ENCODE measurements around the gene FBN2.
"Not testable (repeated sequence)": the region's sequence is repeated elsewhere in the genome, so short reads cannot be mapped to it uniquely, and the experiment has no call there.

Gene FBN2

DNA sequence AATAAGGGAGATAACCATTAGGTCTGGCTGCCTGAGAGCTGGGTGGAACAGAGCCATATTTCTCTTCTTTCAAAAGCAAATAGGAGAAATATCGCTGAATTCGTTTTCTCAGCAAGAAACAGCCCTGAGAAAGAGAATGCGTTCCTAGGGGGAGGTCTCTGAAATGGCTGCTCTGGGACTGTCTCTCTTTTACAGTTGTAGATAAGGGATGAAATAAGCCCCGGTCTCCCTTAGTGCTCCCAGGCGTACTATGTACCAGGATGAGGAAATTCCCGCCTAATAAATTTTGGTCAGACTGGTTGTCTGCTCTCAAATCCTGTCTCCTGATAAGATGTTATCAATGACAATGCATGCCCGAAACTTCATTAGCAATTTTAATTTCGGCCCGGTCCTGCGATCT is 90.8 kb downstream of the FBN2 start:
- H3K4me1 ChIP-seq (ENCODE audit: insufficient read depth, low read length); H3K27me3 ChIP-seq (ENCODE audit: control insufficient read depth in 1 of 2, insufficient read depth in 2 of 2, low read length in 2 of 2); H3K9me3 ChIP-seq (ENCODE audit: low read length); H3K4me3 ChIP-seq (ENCODE audit: low read depth in 1 of 2, low read length in 2 of 2); H3K36me3 ChIP-seq (ENCODE audit: insufficient read depth, low read length); H3K9ac ChIP-seq (ENCODE audit: low read length); H3K27ac ChIP-seq (ENCODE audit: low read depth, low read length): not testable (repeated sequence)

DNA sequence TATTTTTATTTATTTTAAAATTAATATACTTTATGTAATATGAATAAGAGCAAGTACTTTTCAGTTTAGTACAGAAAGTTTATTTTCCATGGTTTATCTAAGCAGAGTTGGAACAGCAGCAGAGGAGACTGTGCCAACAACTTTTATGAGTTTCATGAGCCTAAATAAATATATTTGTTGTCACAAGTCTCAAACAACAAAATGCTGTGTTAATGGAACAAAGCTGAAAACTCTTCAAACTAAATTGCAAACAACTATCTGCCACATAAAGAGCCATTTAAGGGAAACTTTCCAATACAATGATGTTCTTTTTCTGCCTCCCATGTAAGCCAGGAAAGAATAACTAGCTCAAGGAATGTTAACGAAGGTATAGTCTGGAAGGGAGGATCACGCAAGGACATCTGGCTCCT is 96.1 kb downstream of the FBN2 start:
- Histone ChIP-seq H3K27me3 (ENCODE audit: control insufficient read depth in 1 of 2, insufficient read depth in 2 of 2, low read length in 2 of 2) (no peaks in the 10 kb centered on the region), H3K36me3 (ENCODE audit: insufficient read depth, low read length) (no peaks in the 10 kb centered on the region), H3K4me3 (ENCODE audit: low read depth in 1 of 2, low read length in 2 of 2) (no peak overlapping the region), H3K9me3 (ENCODE audit: low read length) (no peaks in the 10 kb centered on the region), H3K9ac (ENCODE audit: low read length) (no peak overlapping the region), H3K27ac (ENCODE audit: low read depth, low read length) (no peak overlapping the region), H3K4me1 (ENCODE audit: insufficient read depth, low read length) (peaks cover 8% of the 10 kb centered on the region)

DNA sequence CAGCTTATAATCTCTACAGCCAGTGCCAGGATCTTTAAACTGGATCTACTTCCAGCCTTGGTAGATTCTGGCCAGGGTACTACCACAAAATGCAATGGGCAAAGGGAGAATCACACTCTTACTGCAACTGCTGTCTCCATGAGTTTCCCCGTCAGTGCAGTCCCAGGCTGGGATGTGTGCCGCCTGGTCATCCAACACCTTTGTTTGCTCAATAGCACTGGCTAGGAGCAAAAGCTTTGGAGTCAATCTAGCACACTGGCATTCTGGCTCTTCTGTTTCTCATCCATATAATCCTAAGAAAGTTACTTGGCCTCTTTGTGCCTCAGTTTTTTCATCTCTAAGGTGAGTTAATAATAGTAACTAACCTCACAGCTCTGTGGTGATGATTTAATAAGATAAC is 96.9 kb downstream of the FBN2 start:
- Histone ChIP-seq H3K27me3 (ENCODE audit: control insufficient read depth in 1 of 2, insufficient read depth in 2 of 2, low read length in 2 of 2) (no peaks in the 10 kb centered on the region), H3K4me1 (ENCODE audit: insufficient read depth, low read length) (peaks cover 8% of the 10 kb centered on the region), H3K36me3 (ENCODE audit: insufficient read depth, low read length) (no peaks in the 10 kb centered on the region), H3K9me3 (ENCODE audit: low read length) (no peaks in the 10 kb centered on the region), H3K9ac (ENCODE audit: low read length) (no peak overlapping the region), H3K4me3 (ENCODE audit: low read depth in 1 of 2, low read length in 2 of 2) (no peak overlapping the region), H3K27ac (ENCODE audit: low read depth, low read length) (no peak overlapping the region)

DNA sequence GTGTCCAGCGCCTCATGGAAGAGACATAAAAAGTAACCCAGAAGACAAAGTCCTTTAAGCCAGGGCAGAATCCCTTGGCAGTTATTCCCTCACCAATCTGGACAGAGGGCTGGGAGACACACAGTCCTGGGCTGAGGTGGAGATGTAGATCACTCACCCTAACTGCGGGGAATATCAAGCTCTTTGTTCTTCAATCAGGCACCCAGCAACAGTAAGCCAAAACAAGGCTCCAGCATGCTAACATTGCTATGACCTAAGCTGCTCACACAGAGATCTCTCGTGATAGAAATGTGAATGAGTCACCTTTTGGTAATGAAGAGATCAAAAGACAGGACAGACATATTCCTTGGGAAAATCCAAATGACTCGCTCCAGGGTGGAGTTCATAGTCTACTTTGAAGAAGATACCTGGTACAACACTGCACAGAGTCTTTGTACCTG is 101.3 kb downstream of the FBN2 start:
- Histone ChIP-seq H3K27ac (ENCODE audit: low read depth, low read length) (no peak overlapping the region), H3K4me1 (ENCODE audit: insufficient read depth, low read length) (no peaks in the 10 kb centered on the region), H3K27me3 (ENCODE audit: control insufficient read depth in 1 of 2, insufficient read depth in 2 of 2, low read length in 2 of 2) (no peaks in the 10 kb centered on the region), H3K4me3 (ENCODE audit: low read depth in 1 of 2, low read length in 2 of 2) (no peak overlapping the region), H3K9ac (ENCODE audit: low read length) (no peak overlapping the region), H3K9me3 (ENCODE audit: low read length) (no peaks in the 10 kb centered on the region), H3K36me3 (ENCODE audit: insufficient read depth, low read length) (no peaks in the 10 kb centered on the region)

DNA sequence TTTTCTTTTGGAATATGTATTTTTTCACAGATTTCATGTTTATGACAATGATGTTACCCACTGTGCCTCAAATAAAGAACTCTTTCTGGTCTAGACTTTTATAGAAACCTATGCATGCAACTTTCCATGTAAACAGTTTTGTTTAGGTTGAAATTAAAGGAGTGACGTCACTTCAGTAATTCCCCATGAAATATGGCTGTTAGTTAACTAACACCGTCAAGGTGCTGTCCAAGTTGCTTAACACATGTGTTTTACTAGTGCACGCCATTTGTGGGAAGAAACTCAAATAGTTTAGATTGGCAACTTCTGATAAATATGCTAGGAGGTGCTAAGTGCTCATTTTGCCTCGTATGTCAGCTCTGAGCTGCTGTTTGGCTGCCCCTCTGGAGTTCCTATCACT is 102.2 kb downstream of the FBN2 start:
- no peaks in the 10 kb centered on the region for H3K4me1 ChIP-seq (ENCODE audit: insufficient read depth, low read length)
- no peaks in the 10 kb centered on the region for H3K27me3 ChIP-seq (ENCODE audit: control insufficient read depth in 1 of 2, insufficient read depth in 2 of 2, low read length in 2 of 2)
- no peaks in the 10 kb centered on the region for H3K36me3 ChIP-seq (ENCODE audit: insufficient read depth, low read length)
- no peak overlapping the region for H3K27ac ChIP-seq (ENCODE audit: low read depth, low read length)
- H3K4me3 ChIP-seq (ENCODE audit: low read depth in 1 of 2, low read length in 2 of 2), result no peak overlapping the region
- no peaks in the 10 kb centered on the region for H3K9me3 ChIP-seq (ENCODE audit: low read length)
- no peak overlapping the region for H3K9ac ChIP-seq (ENCODE audit: low read length)

DNA sequence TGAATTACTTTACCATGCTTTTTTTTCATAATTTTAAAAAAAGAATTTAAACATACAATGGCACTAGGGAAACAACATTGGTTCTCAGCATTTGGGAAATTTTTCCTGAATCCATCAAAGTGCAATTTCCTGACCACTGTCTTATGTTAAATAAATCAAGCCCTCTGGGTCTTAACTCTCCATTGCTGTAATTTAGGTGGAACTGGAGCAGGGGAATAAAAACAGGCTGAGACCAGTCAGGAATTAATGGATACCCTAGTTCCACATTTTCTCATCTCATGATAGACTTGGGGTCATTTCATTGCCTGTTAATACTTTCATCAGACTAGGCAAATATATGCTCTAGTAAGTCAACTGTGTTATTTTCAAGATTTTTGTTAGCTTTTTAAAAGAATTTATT is 103.1 kb downstream of the FBN2 start:
- Histone ChIP-seq H3K4me3 (ENCODE audit: low read depth in 1 of 2, low read length in 2 of 2) (no peak overlapping the region), H3K4me1 (ENCODE audit: insufficient read depth, low read length) (no peaks in the 10 kb centered on the region), H3K9ac (ENCODE audit: low read length) (no peak overlapping the region), H3K9me3 (ENCODE audit: low read length) (no peaks in the 10 kb centered on the region), H3K27ac (ENCODE audit: low read depth, low read length) (no peak overlapping the region), H3K36me3 (ENCODE audit: insufficient read depth, low read length) (no peaks in the 10 kb centered on the region), H3K27me3 (ENCODE audit: control insufficient read depth in 1 of 2, insufficient read depth in 2 of 2, low read length in 2 of 2) (no peaks in the 10 kb centered on the region)

DNA sequence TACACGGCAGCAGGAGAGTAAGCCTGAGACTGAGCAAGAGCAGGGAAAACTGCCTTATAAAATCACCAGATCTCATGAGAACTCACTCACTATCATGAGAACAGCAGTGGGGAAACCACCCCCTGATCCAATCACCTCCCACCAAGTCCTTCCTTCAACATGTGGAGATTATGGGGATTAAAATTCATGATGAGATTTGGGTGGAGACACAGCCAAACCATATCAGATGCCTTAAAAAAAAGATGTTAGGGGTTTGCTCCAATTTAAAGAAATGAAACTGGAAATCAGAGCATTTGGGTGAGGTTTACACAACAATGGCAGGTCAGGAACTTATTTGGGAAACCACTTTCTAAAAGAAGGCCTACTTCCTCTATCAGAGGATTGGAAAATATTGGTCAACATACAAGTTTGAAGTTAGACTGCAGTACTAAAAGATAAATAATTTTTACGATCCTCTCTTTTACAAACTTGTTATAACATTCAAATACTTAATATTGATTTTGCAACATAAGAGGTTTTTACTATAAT is 105.1 kb downstream of the FBN2 start:
- H3K4me1 ChIP-seq (ENCODE audit: insufficient read depth, low read length), result no peaks in the 10 kb centered on the region
- no peak overlapping the region for H3K27ac ChIP-seq (ENCODE audit: low read depth, low read length)
- no peaks in the 10 kb centered on the region for H3K9me3 ChIP-seq (ENCODE audit: low read length)
- no peak overlapping the region for H3K4me3 ChIP-seq (ENCODE audit: low read depth in 1 of 2, low read length in 2 of 2)
- H3K36me3 ChIP-seq (ENCODE audit: insufficient read depth, low read length), result no peaks in the 10 kb centered on the region
- no peaks in the 10 kb centered on the region for H3K27me3 ChIP-seq (ENCODE audit: control insufficient read depth in 1 of 2, insufficient read depth in 2 of 2, low read length in 2 of 2)
- no peak overlapping the region for H3K9ac ChIP-seq (ENCODE audit: low read length)

DNA sequence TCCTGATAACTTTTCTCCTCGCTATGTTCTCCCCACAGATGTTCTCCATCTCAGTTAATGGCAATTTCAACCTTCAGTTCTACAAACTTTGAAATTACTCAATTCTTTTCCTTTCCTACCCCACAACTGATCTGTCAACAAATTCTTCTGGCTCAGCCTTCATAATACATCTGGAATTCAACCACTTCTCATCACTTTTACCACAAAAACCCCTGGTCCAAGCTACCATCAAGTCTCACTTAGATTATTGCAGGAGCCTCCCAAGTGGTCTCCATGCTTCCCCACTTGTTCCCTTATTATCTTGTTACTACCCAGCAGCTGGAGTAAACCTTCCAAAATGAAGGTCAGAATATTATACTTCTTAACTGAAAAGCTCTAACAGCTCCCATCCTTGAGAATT is 110.1 kb downstream of the FBN2 start:
- Histone ChIP-seq H3K27me3 (ENCODE audit: control insufficient read depth in 1 of 2, insufficient read depth in 2 of 2, low read length in 2 of 2) (no peaks in the 10 kb centered on the region), H3K36me3 (ENCODE audit: insufficient read depth, low read length) (no peaks in the 10 kb centered on the region), H3K9ac (ENCODE audit: low read length) (no peak overlapping the region), H3K4me3 (ENCODE audit: low read depth in 1 of 2, low read length in 2 of 2) (no peak overlapping the region), H3K27ac (ENCODE audit: low read depth, low read length) (no peak overlapping the region), H3K4me1 (ENCODE audit: insufficient read depth, low read length) (no peaks in the 10 kb centered on the region), H3K9me3 (ENCODE audit: low read length) (no peaks in the 10 kb centered on the region)

DNA sequence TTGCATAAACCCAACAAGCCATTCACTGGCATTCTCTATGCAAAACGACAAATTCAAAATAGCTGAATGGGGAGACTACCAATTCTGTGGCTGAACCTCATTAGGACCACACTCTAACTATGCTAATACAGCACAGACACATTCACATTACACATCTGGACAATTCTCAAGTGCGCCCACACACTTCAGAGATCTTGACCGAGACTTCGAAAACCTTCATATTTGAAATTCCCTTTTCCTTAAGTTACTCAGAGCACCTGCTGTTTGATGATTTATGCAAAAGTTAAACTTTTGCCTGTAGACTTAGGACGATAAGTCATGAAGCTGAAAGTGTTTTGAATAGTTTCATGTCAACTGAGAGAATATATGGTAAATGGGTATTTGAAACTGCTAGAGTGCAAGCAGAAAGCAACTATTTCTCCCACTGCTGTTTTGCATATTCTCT is 111.9 kb downstream of the FBN2 start:
- Histone ChIP-seq H3K4me3 (ENCODE audit: low read depth in 1 of 2, low read length in 2 of 2) (no peak overlapping the region), H3K9me3 (ENCODE audit: low read length) (no peaks in the 10 kb centered on the region), H3K27ac (ENCODE audit: low read depth, low read length) (no peak overlapping the region), H3K36me3 (ENCODE audit: insufficient read depth, low read length) (no peaks in the 10 kb centered on the region), H3K4me1 (ENCODE audit: insufficient read depth, low read length) (no peaks in the 10 kb centered on the region), H3K9ac (ENCODE audit: low read length) (no peak overlapping the region), H3K27me3 (ENCODE audit: control insufficient read depth in 1 of 2, insufficient read depth in 2 of 2, low read length in 2 of 2) (no peaks in the 10 kb centered on the region)

DNA sequence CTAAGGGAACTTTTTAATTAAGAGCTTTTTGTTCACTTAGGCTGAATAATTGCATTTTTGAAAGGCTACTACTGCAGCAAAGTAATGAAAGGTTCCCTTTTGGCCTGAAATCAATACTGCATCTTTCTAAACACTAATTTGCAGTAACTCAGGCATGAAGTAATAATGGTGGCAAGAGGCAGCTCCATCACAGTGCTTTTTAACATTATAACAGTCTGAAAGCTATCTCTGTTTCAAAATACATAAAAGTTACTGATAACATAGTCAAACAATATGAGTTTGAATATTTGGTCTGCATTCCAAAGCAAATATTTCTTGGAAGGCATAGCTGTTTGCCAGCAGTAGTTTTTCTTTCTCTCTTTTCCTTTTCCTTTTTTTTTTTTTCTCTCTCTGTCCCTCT is 113.4 kb downstream of the FBN2 start:
- H3K36me3 ChIP-seq (ENCODE audit: insufficient read depth, low read length), result no peaks in the 10 kb centered on the region
- no peak overlapping the region for H3K27ac ChIP-seq (ENCODE audit: low read depth, low read length)
- no peaks in the 10 kb centered on the region for H3K27me3 ChIP-seq (ENCODE audit: control insufficient read depth in 1 of 2, insufficient read depth in 2 of 2, low read length in 2 of 2)
- H3K4me3 ChIP-seq (ENCODE audit: low read depth in 1 of 2, low read length in 2 of 2), result no peak overlapping the region
- no peak overlapping the region for H3K9ac ChIP-seq (ENCODE audit: low read length)
- no peaks in the 10 kb centered on the region for H3K4me1 ChIP-seq (ENCODE audit: insufficient read depth, low read length)
- no peaks in the 10 kb centered on the region for H3K9me3 ChIP-seq (ENCODE audit: low read length)

DNA sequence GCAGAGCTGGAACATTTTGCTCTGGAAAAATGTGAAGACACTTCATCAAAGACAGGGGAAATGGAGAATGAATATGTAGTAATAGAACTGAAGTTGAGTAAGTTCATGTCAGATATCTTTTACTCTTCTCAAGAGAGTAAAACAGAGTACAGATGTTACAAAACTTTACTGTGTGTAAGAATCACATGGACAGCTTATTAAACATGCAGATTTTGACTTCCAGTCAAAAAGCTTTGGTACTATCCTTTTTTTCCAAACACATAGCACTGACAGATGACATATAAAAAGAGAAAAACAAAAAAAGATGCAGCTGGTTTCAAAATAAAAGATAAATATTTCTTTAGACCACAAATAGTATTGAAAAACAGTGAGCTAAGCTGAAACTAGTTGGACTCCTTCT is 115.4 kb downstream of the FBN2 start:
- H3K4me3 ChIP-seq (ENCODE audit: low read depth in 1 of 2, low read length in 2 of 2), result no peak overlapping the region

DNA sequence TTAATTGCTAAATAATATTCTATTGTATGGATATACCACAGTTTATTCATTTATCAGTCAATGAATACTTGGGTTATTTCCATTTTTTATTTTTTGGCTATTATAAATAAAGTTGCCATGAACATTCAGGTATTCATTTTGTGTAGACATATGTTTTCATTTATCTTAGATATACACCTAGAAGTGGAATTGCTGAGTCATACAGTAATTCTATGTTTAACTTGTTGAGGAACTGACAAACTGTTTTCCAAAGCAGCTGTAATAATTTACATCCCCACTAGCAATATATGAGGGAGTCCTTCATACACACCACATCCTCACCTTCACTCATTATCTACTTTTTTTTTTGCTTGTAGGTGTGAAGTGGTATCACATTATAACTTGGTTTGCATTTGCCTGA is 123.6 kb downstream of the FBN2 start:
- Histone ChIP-seq H3K4me1 (ENCODE audit: insufficient read depth, low read length) (no peaks in the 10 kb centered on the region), H3K27ac (ENCODE audit: low read depth, low read length) (no peak overlapping the region), H3K27me3 (ENCODE audit: control insufficient read depth in 1 of 2, insufficient read depth in 2 of 2, low read length in 2 of 2) (no peaks in the 10 kb centered on the region), H3K36me3 (ENCODE audit: insufficient read depth, low read length) (no peaks in the 10 kb centered on the region), H3K4me3 (ENCODE audit: low read depth in 1 of 2, low read length in 2 of 2) (no peak overlapping the region), H3K9me3 (ENCODE audit: low read length) (no peaks in the 10 kb centered on the region), H3K9ac (ENCODE audit: low read length) (no peak overlapping the region)

More for the DNA sequence above, 115.4 kb downstream of the FBN2 start:
- H3K4me1 ChIP-seq (ENCODE audit: insufficient read depth, low read length), result no peaks in the 10 kb centered on the region
- no peak overlapping the region for H3K9ac ChIP-seq (ENCODE audit: low read length)
- H3K36me3 ChIP-seq (ENCODE audit: insufficient read depth, low read length), result no peaks in the 10 kb centered on the region
- H3K27me3 ChIP-seq (ENCODE audit: control insufficient read depth in 1 of 2, insufficient read depth in 2 of 2, low read length in 2 of 2), result no peaks in the 10 kb centered on the region
- no peaks in the 10 kb centered on the region for H3K9me3 ChIP-seq (ENCODE audit: low read length)
- no peak overlapping the region for H3K27ac ChIP-seq (ENCODE audit: low read depth, low read length)
